ENCODE measurements around the gene PHC3.

DNA sequence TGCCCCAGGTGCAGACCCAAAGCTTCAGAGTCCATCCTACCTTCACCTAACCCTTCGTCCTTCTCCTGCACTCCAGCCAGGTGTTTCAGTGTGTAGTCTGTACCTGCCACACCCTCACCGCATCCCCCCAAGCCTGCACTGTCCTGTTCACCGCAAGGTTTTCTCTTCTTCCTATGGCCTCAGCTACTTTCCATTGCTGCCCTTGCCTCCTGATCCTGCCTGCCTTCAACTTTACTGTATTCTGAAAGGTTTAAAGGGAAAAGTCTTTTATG is 134.5 kb downstream of the PHC3 start:
- no peak for TF ChIP-seq EZH2phosphoT487 (IDR thresholded peaks at IDR 0.05; ENCODE audit: low read depth, severe bottlenecking, unreplicated experiment)
- no peak for TF ChIP-seq CTCF (IDR thresholded peaks at IDR 0.05; ENCODE audit: poor library complexity)
- TF ChIP-seq EZH2 (IDR thresholded peaks at IDR 0.05; ENCODE audit: borderline replicate concordance) = no peak

Measured in hepatocyte (in vitro differentiated cells).